Measurements from ENCODE around the gene CREBBP.

The CREBBP gene

DNA sequence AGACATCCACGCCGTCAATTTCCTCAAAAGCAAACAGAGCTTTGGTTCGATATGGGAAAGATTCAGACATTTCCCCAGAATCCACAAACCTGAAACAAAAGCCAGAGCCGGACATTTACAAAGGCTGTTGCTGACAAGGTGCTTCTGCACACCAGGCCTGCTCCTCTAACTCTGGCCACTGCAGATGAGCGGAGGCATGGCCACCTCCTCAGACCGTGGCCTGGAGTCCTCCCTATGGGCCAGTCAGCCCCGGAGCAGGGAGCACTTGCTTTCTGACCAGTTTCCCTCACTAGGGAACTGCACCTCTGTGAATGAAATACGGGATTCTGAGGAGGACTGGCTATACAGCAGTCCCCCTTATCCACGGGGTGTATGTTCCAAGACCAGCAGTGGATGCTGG, 140.9 kb downstream of the CREBBP start:
- Histone ChIP-seq H3K27ac (ENCODE audit: low read depth, low read length) (no peak overlapping the region), H3K9me3 (ENCODE audit: control insufficient read depth in 1 of 2, low read length in 2 of 2) (no peaks in the 10 kb centered on the region), H3K27me3 (ENCODE audit: control insufficient read depth in 1 of 2, insufficient read depth in 2 of 2, low read length in 2 of 2) (no peaks in the 10 kb centered on the region), H3K36me3 (ENCODE audit: control insufficient read depth in 1 of 2, insufficient read depth in 2 of 2, low read length in 2 of 2) (peaks cover 64 to 89% of the 10 kb centered on the region in 2 donors), H3K4me3 (ENCODE audit: low read depth in 1 of 2, low read length in 2 of 2) (no peak overlapping the region), H3K9ac (ENCODE audit: low read depth in 1 of 2, low read length in 2 of 2) (no peak overlapping the region), H3K4me1 (ENCODE audit: control insufficient read depth in 1 of 2, insufficient read depth in 2 of 2, low read length in 2 of 2) (peaks cover 7 to 10% of the 10 kb centered on the region in 2 donors)

DNA sequence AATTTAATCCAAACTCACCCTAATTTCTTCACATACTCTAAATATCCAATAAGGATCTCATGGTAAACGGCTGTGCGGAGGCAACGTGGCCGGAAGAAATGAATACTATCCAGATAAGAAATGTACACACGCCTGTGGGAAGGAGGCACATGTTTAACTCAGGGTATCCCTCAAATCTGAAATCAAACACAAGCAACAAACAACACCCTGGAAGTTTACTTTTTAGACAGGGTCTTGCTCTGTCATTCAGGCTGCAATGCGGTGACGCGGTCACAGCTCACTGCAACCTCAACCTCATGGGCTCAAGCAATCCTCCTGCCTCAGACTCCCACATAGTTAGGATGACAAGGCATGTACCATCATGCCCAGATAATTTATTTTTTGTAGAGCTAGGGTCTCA, 142.0 kb downstream of the CREBBP start:
- Histone ChIP-seq H3K4me3 (ENCODE audit: low read depth in 1 of 2, low read length in 2 of 2) (no peak overlapping the region), H3K27me3 (ENCODE audit: control insufficient read depth in 1 of 2, insufficient read depth in 2 of 2, low read length in 2 of 2) (no peaks in the 10 kb centered on the region), H3K9me3 (ENCODE audit: control insufficient read depth in 1 of 2, low read length in 2 of 2) (no peaks in the 10 kb centered on the region), H3K27ac (ENCODE audit: low read depth, low read length) (no peak overlapping the region), H3K36me3 (ENCODE audit: control insufficient read depth in 1 of 2, insufficient read depth in 2 of 2, low read length in 2 of 2) (peaks cover 62 to 90% of the 10 kb centered on the region in 2 donors), H3K9ac (ENCODE audit: low read depth in 1 of 2, low read length in 2 of 2) (no peak overlapping the region), H3K4me1 (ENCODE audit: control insufficient read depth in 1 of 2, insufficient read depth in 2 of 2, low read length in 2 of 2) (peaks cover 6 to 9% of the 10 kb centered on the region in 2 donors)

DNA sequence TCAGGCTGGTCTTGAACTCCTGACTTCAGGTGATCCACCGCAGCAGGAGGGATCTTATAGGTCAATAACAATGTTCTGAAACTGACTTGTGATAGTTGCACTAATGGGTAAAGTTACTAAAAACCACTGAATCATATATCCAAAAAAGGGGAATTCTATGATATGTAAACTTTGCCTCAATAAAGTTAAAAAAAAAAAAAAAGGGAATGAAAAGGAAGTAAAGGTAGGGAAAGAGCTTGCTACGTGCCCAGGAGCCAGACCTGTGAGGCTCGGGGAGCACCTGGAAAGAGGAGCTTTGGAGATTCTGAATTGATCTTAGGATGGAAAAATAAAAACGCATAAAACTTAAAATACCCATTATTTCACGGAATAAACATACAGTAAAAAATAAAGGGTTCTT, 142.4 kb downstream of the CREBBP start:
- H3K9ac ChIP-seq (ENCODE audit: low read depth in 1 of 2, low read length in 2 of 2) = no peak overlapping the region
- H3K4me3 ChIP-seq (ENCODE audit: low read depth in 1 of 2, low read length in 2 of 2) = no peak overlapping the region
- H3K9me3 ChIP-seq (ENCODE audit: control insufficient read depth in 1 of 2, low read length in 2 of 2) = no peaks in the 10 kb centered on the region
- peaks cover 2 to 6% of the 10 kb centered on the region in 2 donors for H3K4me1 ChIP-seq (ENCODE audit: control insufficient read depth in 1 of 2, insufficient read depth in 2 of 2, low read length in 2 of 2)
- no peaks in the 10 kb centered on the region for H3K27me3 ChIP-seq (ENCODE audit: control insufficient read depth in 1 of 2, insufficient read depth in 2 of 2, low read length in 2 of 2)
- peaks cover 61 to 89% of the 10 kb centered on the region in 2 donors for H3K36me3 ChIP-seq (ENCODE audit: control insufficient read depth in 1 of 2, insufficient read depth in 2 of 2, low read length in 2 of 2)
- no peak overlapping the region for H3K27ac ChIP-seq (ENCODE audit: low read depth, low read length)

DNA sequence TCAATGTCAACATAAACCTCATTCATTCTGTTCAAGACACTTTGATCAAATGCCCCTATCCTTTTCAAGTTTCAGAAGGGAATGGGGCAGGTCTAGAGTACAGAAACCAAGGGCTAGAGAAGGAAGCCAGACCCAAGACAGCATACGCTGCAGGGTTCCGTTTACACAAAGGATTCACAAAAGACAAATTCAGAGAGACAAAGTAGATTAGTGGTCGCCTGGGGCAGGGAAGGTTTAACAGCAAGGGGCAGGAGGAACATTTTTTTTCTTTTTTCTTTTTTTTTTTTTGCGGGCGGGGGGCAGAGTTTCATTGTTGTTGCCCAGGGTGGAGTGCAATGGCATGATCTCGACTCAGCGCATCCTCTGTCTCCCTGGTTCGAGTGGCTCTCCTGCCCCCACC, 143.3 kb downstream of the CREBBP start:
- H3K4me3 ChIP-seq (ENCODE audit: low read depth in 1 of 2, low read length in 2 of 2) = no peak overlapping the region
- H3K9me3 ChIP-seq (ENCODE audit: control insufficient read depth in 1 of 2, low read length in 2 of 2) = no peaks in the 10 kb centered on the region
- H3K36me3 ChIP-seq (ENCODE audit: control insufficient read depth in 1 of 2, insufficient read depth in 2 of 2, low read length in 2 of 2) = peaks cover 52 to 82% of the 10 kb centered on the region in 2 donors
- H3K4me1 ChIP-seq (ENCODE audit: control insufficient read depth in 1 of 2, insufficient read depth in 2 of 2, low read length in 2 of 2) = no peaks in the 10 kb centered on the region
- no peak overlapping the region for H3K9ac ChIP-seq (ENCODE audit: low read depth in 1 of 2, low read length in 2 of 2)
- H3K27ac ChIP-seq (ENCODE audit: low read depth, low read length) = no peak overlapping the region
- no peaks in the 10 kb centered on the region for H3K27me3 ChIP-seq (ENCODE audit: control insufficient read depth in 1 of 2, insufficient read depth in 2 of 2, low read length in 2 of 2)

DNA sequence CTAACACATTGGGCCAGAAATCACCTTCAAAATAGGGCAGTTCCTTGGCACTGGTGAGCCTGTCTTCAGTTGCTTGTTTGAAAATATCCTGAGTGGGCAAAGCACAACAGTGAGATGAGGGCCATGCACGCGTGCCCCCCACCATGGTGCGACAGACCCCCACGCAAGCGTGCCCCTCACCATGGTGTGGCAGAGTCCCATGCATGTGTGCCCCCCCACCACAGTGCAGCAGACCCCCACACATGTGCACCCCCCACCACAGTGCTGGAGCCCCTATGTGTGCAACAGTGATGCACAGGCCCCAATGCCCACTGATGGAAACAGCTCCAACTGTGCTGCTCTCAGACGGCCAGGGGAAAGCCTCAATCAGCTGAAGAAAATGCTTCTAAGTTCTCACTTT, 144.4 kb downstream of the CREBBP start:
- H3K27me3 ChIP-seq (ENCODE audit: control insufficient read depth in 1 of 2, insufficient read depth in 2 of 2, low read length in 2 of 2) = no peaks in the 10 kb centered on the region
- H3K4me1 ChIP-seq (ENCODE audit: control insufficient read depth in 1 of 2, insufficient read depth in 2 of 2, low read length in 2 of 2) = no peaks in the 10 kb centered on the region
- H3K36me3 ChIP-seq (ENCODE audit: control insufficient read depth in 1 of 2, insufficient read depth in 2 of 2, low read length in 2 of 2) = peaks cover 59 to 83% of the 10 kb centered on the region in 2 donors
- no peaks in the 10 kb centered on the region for H3K9me3 ChIP-seq (ENCODE audit: control insufficient read depth in 1 of 2, low read length in 2 of 2)
- H3K9ac ChIP-seq (ENCODE audit: low read depth in 1 of 2, low read length in 2 of 2) = no peak overlapping the region
- no peak overlapping the region for H3K4me3 ChIP-seq (ENCODE audit: low read depth in 1 of 2, low read length in 2 of 2)
- no peak overlapping the region for H3K27ac ChIP-seq (ENCODE audit: low read depth, low read length)

DNA sequence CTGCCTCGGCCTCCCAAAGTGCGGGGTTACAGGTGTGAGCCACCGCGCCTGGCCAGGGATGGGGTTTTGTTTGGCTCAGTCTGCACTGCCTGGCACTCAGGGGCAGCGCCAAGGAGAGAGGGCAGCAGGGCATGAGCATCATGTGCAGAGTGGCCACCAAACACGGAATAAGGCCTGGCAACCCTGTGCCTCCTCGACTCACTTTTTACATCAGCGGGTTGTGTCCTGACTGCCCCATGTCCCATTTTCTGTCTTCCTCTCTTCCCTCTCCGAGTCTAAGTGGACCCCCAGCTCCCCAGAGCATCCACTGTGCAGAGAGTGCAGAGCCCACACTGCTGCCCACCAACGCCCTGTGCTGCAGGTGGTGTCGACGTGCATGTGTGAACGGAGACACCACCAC, 145.0 kb downstream of the CREBBP start:
- peaks cover 63 to 83% of the 10 kb centered on the region in 2 donors for H3K36me3 ChIP-seq (ENCODE audit: control insufficient read depth in 1 of 2, insufficient read depth in 2 of 2, low read length in 2 of 2)
- H3K9ac ChIP-seq (ENCODE audit: low read depth in 1 of 2, low read length in 2 of 2) = no peak overlapping the region
- no peak overlapping the region for H3K4me3 ChIP-seq (ENCODE audit: low read depth in 1 of 2, low read length in 2 of 2)
- H3K4me1 ChIP-seq (ENCODE audit: control insufficient read depth in 1 of 2, insufficient read depth in 2 of 2, low read length in 2 of 2) = no peaks in the 10 kb centered on the region
- H3K27me3 ChIP-seq (ENCODE audit: control insufficient read depth in 1 of 2, insufficient read depth in 2 of 2, low read length in 2 of 2) = no peaks in the 10 kb centered on the region
- no peaks in the 10 kb centered on the region for H3K9me3 ChIP-seq (ENCODE audit: control insufficient read depth in 1 of 2, low read length in 2 of 2)
- H3K27ac ChIP-seq (ENCODE audit: low read depth, low read length) = no peak overlapping the region

DNA sequence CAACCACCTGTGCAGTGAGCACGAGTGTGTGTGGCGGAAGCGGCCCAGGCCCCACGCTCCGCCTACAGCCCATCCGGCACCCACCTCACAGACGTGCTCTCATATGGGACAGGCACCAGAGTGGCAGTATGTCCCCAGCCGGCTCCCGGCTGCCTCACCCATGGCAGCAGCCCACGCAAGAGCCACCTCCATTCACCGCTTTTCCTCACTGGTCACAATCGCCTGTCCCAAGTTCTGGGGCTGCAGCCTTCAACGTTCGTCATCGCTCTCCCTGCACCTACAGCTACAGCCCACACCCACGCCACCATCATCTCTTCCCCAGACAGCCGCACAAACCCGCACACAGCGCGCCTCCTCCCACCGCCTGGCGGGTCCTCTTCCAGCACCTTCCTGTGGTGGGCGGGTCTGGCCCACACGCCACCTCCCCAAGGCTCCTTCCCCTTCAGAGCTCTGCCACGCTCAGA, 145.7 kb downstream of the CREBBP start:
- Histone ChIP-seq H3K27ac (ENCODE audit: low read depth, low read length) (no peak overlapping the region), H3K4me1 (ENCODE audit: control insufficient read depth in 1 of 2, insufficient read depth in 2 of 2, low read length in 2 of 2) (no peaks in the 10 kb centered on the region), H3K36me3 (ENCODE audit: control insufficient read depth in 1 of 2, insufficient read depth in 2 of 2, low read length in 2 of 2) (peaks cover 66 to 84% of the 10 kb centered on the region in 2 donors), H3K27me3 (ENCODE audit: control insufficient read depth in 1 of 2, insufficient read depth in 2 of 2, low read length in 2 of 2) (no peaks in the 10 kb centered on the region), H3K4me3 (ENCODE audit: low read depth in 1 of 2, low read length in 2 of 2) (no peak overlapping the region), H3K9me3 (ENCODE audit: control insufficient read depth in 1 of 2, low read length in 2 of 2) (no peaks in the 10 kb centered on the region), H3K9ac (ENCODE audit: low read depth in 1 of 2, low read length in 2 of 2) (no peak overlapping the region)

DNA sequence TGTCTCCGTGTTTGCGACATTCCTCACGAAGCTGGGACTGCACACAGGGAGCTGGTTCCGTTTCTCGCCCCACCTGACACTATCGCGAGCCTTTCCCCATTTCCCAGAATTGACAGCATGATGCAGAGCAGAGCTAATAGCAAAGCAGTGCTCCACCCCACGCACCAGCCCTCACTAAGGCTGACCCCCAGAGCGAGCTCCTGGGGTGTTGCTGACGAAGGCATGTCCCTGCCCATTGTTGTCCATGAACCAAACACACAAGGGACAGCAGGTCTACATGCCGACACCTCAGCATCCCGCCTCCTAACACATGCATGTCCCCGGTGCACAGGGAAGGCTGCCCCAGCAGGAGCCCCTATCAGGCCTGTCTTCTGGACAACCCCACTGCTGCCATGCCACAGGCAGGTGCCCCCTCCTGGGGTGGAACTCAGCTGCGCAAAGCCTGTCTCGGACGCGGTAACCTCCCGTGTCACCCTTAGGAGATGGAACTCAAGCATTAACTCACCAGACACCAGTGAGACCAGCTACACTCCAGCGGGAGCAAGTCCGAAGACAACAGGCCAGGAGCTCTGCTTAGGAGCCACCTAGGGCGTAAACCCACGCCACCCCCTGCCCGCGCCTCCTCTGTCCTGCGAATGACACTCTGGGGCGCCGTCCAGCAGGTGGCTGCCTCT, 146.3 kb downstream of the CREBBP start:
- Histone ChIP-seq H3K4me1 (ENCODE audit: control insufficient read depth in 1 of 2, insufficient read depth in 2 of 2, low read length in 2 of 2) (no peaks in the 10 kb centered on the region), H3K9me3 (ENCODE audit: control insufficient read depth in 1 of 2, low read length in 2 of 2) (no peaks in the 10 kb centered on the region), H3K9ac (ENCODE audit: low read depth in 1 of 2, low read length in 2 of 2) (no peak overlapping the region), H3K36me3 (ENCODE audit: control insufficient read depth in 1 of 2, insufficient read depth in 2 of 2, low read length in 2 of 2) (peaks cover 66 to 84% of the 10 kb centered on the region in 2 donors), H3K27ac (ENCODE audit: low read depth, low read length) (no peak overlapping the region), H3K4me3 (ENCODE audit: low read depth in 1 of 2, low read length in 2 of 2) (no peak overlapping the region), H3K27me3 (ENCODE audit: control insufficient read depth in 1 of 2, insufficient read depth in 2 of 2, low read length in 2 of 2) (no peaks in the 10 kb centered on the region)

DNA sequence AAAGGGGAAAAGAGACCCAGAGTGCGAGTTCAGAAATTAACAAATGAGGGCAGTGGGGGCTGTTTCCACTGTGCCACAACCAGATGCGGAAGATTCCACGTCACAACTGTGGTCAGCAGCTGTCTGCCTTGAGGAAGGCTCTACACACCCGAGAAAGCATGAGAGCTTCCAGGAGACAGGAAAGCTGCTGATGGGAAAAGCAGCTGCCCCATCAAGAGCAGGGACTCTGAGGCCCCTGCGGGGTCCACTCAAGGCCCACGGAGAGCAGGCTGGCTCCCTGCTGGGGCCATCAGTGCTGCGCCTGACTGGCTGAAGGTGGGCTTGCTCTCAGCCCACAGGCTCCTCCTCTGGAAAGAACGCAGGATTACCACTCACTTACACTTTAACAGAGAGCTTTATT, 148.3 kb downstream of the CREBBP start:
- Histone ChIP-seq H3K9ac (ENCODE audit: low read depth in 1 of 2, low read length in 2 of 2) (no peak overlapping the region), H3K9me3 (ENCODE audit: control insufficient read depth in 1 of 2, low read length in 2 of 2) (no peaks in the 10 kb centered on the region), H3K27ac (ENCODE audit: low read depth, low read length) (no peak overlapping the region), H3K36me3 (ENCODE audit: control insufficient read depth in 1 of 2, insufficient read depth in 2 of 2, low read length in 2 of 2) (peaks cover 62 to 86% of the 10 kb centered on the region in 2 donors), H3K4me3 (ENCODE audit: low read depth in 1 of 2, low read length in 2 of 2) (no peak overlapping the region), H3K27me3 (ENCODE audit: control insufficient read depth in 1 of 2, insufficient read depth in 2 of 2, low read length in 2 of 2) (no peaks in the 10 kb centered on the region), H3K4me1 (ENCODE audit: control insufficient read depth in 1 of 2, insufficient read depth in 2 of 2, low read length in 2 of 2) (no peaks in the 10 kb centered on the region)

DNA sequence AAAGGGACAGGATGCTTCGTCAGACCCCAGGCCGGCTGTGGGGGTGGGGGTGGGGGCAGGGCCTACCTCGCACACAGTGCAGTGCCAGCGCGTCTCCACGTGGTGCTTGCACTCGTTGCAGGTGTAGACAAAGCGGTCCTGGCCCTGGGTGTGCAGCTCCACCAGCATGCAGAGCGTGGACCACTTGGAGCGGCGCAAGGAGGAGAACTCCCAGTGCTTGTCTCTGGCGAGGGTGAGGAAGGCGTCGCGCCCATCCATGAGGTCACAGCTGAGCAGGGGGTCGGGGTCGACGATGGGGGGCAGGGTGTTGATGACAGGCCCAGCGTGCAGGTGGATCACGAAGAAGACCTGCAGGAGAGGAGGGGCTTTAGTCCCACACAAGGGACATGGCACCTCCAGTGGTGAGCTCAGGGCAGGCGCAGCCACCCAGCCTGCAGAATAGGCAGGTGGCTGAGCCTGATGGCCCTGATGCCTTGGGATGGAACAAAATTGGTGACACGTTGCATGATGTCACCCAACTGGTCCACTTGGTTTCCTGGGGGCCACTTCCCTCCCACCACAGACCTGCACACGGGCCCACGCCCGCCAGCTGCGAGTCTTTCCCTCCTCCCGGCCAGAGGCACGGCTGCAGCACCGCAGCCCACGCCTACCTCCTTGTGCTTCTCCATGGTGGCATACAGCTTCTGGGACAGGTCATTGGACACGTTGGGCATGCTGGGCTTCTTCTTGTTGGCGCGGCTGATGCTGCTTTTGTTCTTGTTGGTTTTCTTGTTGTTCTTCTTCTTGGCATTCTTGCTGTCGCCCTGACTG, 149.2 kb downstream of the CREBBP start:
- H3K27ac ChIP-seq (ENCODE audit: low read depth, low read length) = no peak overlapping the region
- H3K9ac ChIP-seq (ENCODE audit: low read depth in 1 of 2, low read length in 2 of 2) = no peak overlapping the region
- H3K4me3 ChIP-seq (ENCODE audit: low read depth in 1 of 2, low read length in 2 of 2) = no peak overlapping the region
- H3K9me3 ChIP-seq (ENCODE audit: control insufficient read depth in 1 of 2, low read length in 2 of 2) = no peaks in the 10 kb centered on the region
- no peaks in the 10 kb centered on the region for H3K4me1 ChIP-seq (ENCODE audit: control insufficient read depth in 1 of 2, insufficient read depth in 2 of 2, low read length in 2 of 2)
- no peaks in the 10 kb centered on the region for H3K27me3 ChIP-seq (ENCODE audit: control insufficient read depth in 1 of 2, insufficient read depth in 2 of 2, low read length in 2 of 2)
- peaks cover 58 to 84% of the 10 kb centered on the region in 2 donors for H3K36me3 ChIP-seq (ENCODE audit: control insufficient read depth in 1 of 2, insufficient read depth in 2 of 2, low read length in 2 of 2)
